Trophoblast cell (in vitro differentiated cells and primary cell): Measurements from ENCODE around the gene LRMDA.

ENCODE experiments used
- DNase-seq, 2 donors: peaks; one replicate each; pipeline ENCODE4 v3.0.0-alpha.2; 2016
- H2AFZ ChIP-seq: 2 replicates; pipeline ENCODE4 v1.6.1; 2013; ENCODE audit warnings: low read length, moderate library complexity, mild to moderate bottlenecking; ENCODE audit not compliant: insufficient read depth, poor library complexity
- H2AK5ac ChIP-seq: 2 replicates; pipeline ENCODE4 v1.6.1; 2013; ENCODE audit warnings: mild to moderate bottlenecking, low read length
- H2BK120ac ChIP-seq: 2 replicates; pipeline ENCODE4 v1.6.1; 2013; ENCODE audit warnings: low read length, mild to moderate bottlenecking, moderate library complexity; ENCODE audit not compliant: insufficient read depth, poor library complexity
- H2BK12ac ChIP-seq: 2 replicates; pipeline ENCODE4 v1.6.1; 2013; ENCODE audit warnings: mild to moderate bottlenecking, low read length, moderate library complexity
- H2BK5ac ChIP-seq: 2 replicates; pipeline ENCODE4 v1.6.1; 2013; ENCODE audit warnings: low read length, low read depth, moderate library complexity, mild to moderate bottlenecking; ENCODE audit not compliant: poor library complexity
- H3K14ac ChIP-seq: 2 replicates; pipeline ENCODE4 v1.6.1; 2013; ENCODE audit warnings: mild to moderate bottlenecking, low read length
- H3K18ac ChIP-seq: 2 replicates; pipeline ENCODE4 v1.6.1; 2013; ENCODE audit warnings: mild to moderate bottlenecking, low read length
- H3K23ac ChIP-seq: 2 replicates; pipeline ENCODE4 v1.6.1; 2013; ENCODE audit warnings: low read length
- H3K27ac ChIP-seq: 2 replicates; pipeline ENCODE4 v1.5.1; 2013; ENCODE audit warnings: low read depth, mild to moderate bottlenecking, inconsistent platforms, low read length, moderate library complexity
- H3K27me3 ChIP-seq: 2 replicates; pipeline ENCODE4 v1.6.1; 2013; ENCODE audit warnings: inconsistent platforms, mild to moderate bottlenecking, low read length, moderate library complexity; ENCODE audit not compliant: insufficient read depth
- H3K36me3 ChIP-seq, 2 experiments: 1 replicate in 1 of 2; 2 replicates in 1 of 2; pipeline ENCODE4 v1.6.1; 2013; ENCODE audit warnings: low read length in 2 of 2, mild to moderate bottlenecking in 2 of 2, moderate library complexity in 1 of 2; ENCODE audit not compliant: insufficient read depth in 2 of 2, control insufficient read depth in 1 of 2
- H3K4ac ChIP-seq: 2 replicates; pipeline ENCODE4 v1.6.1; 2013; ENCODE audit warnings: low read depth, mild to moderate bottlenecking, low read length, moderate library complexity
- H3K4me1 ChIP-seq, 2 experiments: 1 replicate in 1 of 2; 2 replicates in 1 of 2; pipeline ENCODE4 v1.6.1; 2013; ENCODE audit warnings: low read length in 2 of 2, mild to moderate bottlenecking in 2 of 2, moderate library complexity in 1 of 2; ENCODE audit not compliant: insufficient read depth in 2 of 2, control insufficient read depth in 1 of 2
- H3K4me2 ChIP-seq: 2 replicates; pipeline ENCODE4 v1.6.1; 2013; ENCODE audit warnings: inconsistent platforms, mild to moderate bottlenecking, low read length, moderate library complexity
- H3K4me3 ChIP-seq: 2 replicates; pipeline ENCODE4 v1.5.1; 2013; ENCODE audit warnings: mild to moderate bottlenecking, low read depth, low read length, inconsistent platforms
- H3K79me1 ChIP-seq: one replicate; pipeline ENCODE4 v1.6.1; 2013; ENCODE audit warnings: low read length
- H3K79me2 ChIP-seq: 2 replicates; pipeline ENCODE4 v1.6.1; 2013; ENCODE audit warnings: low read length, mild to moderate bottlenecking; ENCODE audit not compliant: control insufficient read depth, insufficient read depth, poor library complexity
- H3K9ac ChIP-seq: 2 replicates; pipeline ENCODE4 v1.6.1; 2013; ENCODE audit warnings: mild to moderate bottlenecking, low read length
- H3K9me3 ChIP-seq: 2 replicates; pipeline ENCODE4 v1.6.1; 2013; ENCODE audit warnings: low read depth, mild to moderate bottlenecking, control low read depth, inconsistent platforms, low read length; ENCODE audit not compliant: insufficient read depth
- H4K12ac ChIP-seq: 2 replicates; pipeline ENCODE4 v1.6.1; 2013; ENCODE audit warnings: low read depth, mild to moderate bottlenecking, low read length, moderate library complexity
- H4K8ac ChIP-seq: 2 replicates; pipeline ENCODE4 v1.6.1; 2013; ENCODE audit warnings: low read depth, mild to moderate bottlenecking, low read length, moderate library complexity
- H4K91ac ChIP-seq: one replicate; pipeline ENCODE4 v1.6.1; 2013; ENCODE audit warnings: low read depth, mild to moderate bottlenecking, low read length, moderate library complexity
- WGBS: extraction: QIAGEN DNeasy Blood & Tissue Kit; methylation state at CpG from one replicate; pipeline ENCODE4 v1.1.7; 2013; ENCODE audit warnings: missing lambda C conversion rate; ENCODE audit not compliant: insufficient read length, insufficient coverage; ENCODE audit errors: extremely low coverage; 5-methylcytosine and 5-hydroxymethylcytosine counted together

Gene LRMDA

DNA sequence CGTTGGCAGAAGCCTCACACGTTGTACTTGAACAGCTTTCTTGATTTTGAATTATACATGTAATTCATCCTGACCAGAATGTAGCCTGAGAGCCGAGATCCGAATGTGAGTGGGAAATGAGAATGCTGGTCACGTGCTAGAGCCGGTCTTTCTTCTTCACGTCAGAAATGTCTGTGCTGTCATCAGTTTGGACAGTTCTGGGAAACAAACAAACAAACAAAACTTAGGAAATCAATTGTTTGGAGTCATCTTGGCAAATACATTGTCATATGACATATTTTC is 729.8 kb downstream of the LRMDA start:
- H3K4me1 ChIP-seq = peaks cover 2 to 5% of the 10 kb centered on the region in 2 experiments
- WGBS = no CpG with 5 or more reads among the region's 7 CpGs
- H2AFZ ChIP-seq = no peak overlapping the region

DNA sequence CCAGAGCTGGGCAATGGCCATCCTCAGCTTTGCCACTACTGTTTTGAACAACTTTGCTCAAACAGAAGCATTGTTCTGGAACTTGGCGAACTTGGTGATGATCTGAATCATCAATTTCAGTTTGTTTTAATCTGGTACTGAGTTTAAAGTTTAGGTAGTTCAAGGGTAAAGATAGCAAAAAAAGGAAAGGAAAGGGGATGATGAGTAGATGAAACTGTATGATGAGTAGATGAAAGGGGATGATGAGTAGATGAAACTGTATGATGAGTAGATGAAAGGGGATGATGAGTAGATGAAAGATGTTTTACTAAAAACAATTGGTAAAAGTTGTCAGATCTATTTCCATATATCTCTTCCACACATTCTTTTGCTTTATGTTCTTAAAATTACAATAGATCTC is 737.0 kb downstream of the LRMDA start:
- Histone ChIP-seq H3K14ac (no peak overlapping the region), H2AFZ (no peak overlapping the region), H3K4me2 (no peak overlapping the region), H2BK12ac (no peak overlapping the region), H2BK120ac (no peak overlapping the region), H2BK5ac (no peak overlapping the region), H4K8ac (no peak overlapping the region), H3K23ac (no peak overlapping the region), H3K36me3 (no peaks in the 10 kb centered on the region), H3K9ac (no peak overlapping the region), H3K4me3 (no peak overlapping the region), H3K18ac (no peak overlapping the region), H4K12ac (no peak overlapping the region), H3K4ac (no peak overlapping the region), H3K9me3 (peaks cover 1% of the 10 kb centered on the region), H2AK5ac (no peak overlapping the region), H4K91ac (no peak overlapping the region), H3K27ac (no peak overlapping the region), H3K4me1 (no peaks in the 10 kb centered on the region), H3K79me1 (no peaks in the 10 kb centered on the region), H3K27me3 (no peaks in the 10 kb centered on the region), H3K79me2 (no peaks in the 10 kb centered on the region)
- no CpG with 5 or more reads among the region's 1 CpG for WGBS
- no peak for DNase-seq

More for the DNA sequence above, 729.8 kb downstream of the LRMDA start:
- Histone ChIP-seq H2AK5ac (no peak overlapping the region), H3K27ac (no peak overlapping the region), H3K27me3 (no peaks in the 10 kb centered on the region), H3K18ac (no peak overlapping the region), H3K9me3 (peaks cover 1% of the 10 kb centered on the region), H3K23ac (no peak overlapping the region), H3K36me3 (no peaks in the 10 kb centered on the region), H3K4me3 (no peak overlapping the region), H4K8ac (no peak overlapping the region), H3K79me1 (peaks cover 2% of the 10 kb centered on the region), H4K91ac (no peak overlapping the region), H2BK120ac (no peak overlapping the region), H2BK5ac (no peak overlapping the region), H3K14ac (no peak overlapping the region), H2BK12ac (no peak overlapping the region), H3K9ac (no peak overlapping the region), H4K12ac (no peak overlapping the region), H3K4me2 (no peak overlapping the region), H3K4ac (no peak overlapping the region), H3K79me2 (no peaks in the 10 kb centered on the region)
- no peak for DNase-seq

DNA sequence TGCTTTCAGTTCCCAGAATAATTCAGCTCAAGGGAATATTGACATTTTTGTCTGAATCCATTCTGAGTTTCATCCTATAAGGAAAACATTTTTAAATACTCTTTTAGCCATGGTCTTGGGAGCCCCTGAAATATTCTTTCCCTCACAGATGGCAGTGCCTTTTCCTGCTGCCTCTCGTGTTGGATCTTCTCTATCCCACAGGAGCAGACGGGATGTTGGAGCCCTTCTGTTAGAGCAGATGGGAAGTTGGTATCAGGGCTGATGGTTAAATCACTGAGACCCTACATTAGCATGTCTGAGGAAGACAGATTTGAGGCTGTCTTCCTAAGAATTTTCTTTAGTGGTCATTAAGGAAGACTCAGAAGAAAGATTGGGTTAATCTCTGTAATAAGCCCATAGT is 737.8 kb downstream of the LRMDA start:
- Histone ChIP-seq H2AFZ (no peak overlapping the region), H4K91ac (no peak overlapping the region), H3K14ac (no peak overlapping the region), H2BK120ac (no peak overlapping the region), H3K9me3 (peaks cover 1% of the 10 kb centered on the region), H3K23ac (no peak overlapping the region), H3K4me3 (no peak overlapping the region), H3K18ac (no peak overlapping the region), H4K8ac (no peak overlapping the region), H3K79me2 (no peaks in the 10 kb centered on the region), H2BK5ac (no peak overlapping the region), H3K27me3 (no peaks in the 10 kb centered on the region), H3K9ac (no peak overlapping the region), H2AK5ac (peak overlapping the region; percentile 55), H4K12ac (no peak overlapping the region), H3K4me1 (no peaks in the 10 kb centered on the region), H2BK12ac (no peak overlapping the region), H3K79me1 (no peaks in the 10 kb centered on the region), H3K4me2 (no peak overlapping the region), H3K36me3 (no peaks in the 10 kb centered on the region), H3K27ac (no peak overlapping the region), H3K4ac (no peak overlapping the region)
- no CpG with 5 or more reads among the region's 2 CpGs for WGBS
- no peak for DNase-seq

DNA sequence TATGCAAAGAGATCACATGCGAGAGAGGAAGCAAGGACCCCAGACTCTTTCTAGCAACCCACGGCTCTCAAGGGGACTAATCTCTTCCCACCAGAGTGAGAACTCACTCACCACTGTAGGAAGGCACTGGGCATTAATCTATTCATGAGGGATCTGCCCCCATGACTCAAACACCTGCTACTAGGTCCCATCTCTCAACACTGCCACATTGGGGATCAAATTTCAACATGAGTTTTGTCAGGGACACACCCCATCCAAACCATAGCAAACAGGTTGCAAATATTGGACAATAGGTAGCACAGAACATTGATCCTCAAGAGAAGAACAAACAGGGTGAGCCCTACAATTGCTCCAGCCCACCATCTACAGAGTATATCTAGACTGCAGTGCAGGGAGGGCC is 740.6 kb downstream of the LRMDA start:
- no peaks in the 10 kb centered on the region for H3K79me1 ChIP-seq
- H3K23ac ChIP-seq = no peak overlapping the region
- H3K4me2 ChIP-seq = no peak overlapping the region
- H2BK120ac ChIP-seq = no peak overlapping the region
- H3K4me1 ChIP-seq = peaks cover 0 to 3% of the 10 kb centered on the region in 2 experiments
- H4K91ac ChIP-seq = no peak overlapping the region
- H2BK12ac ChIP-seq = no peak overlapping the region
- no peak overlapping the region for H3K9ac ChIP-seq
- H3K18ac ChIP-seq = no peak overlapping the region
- WGBS = no CpG with 5 or more reads among the region's 2 CpGs
- no peak overlapping the region for H2AK5ac ChIP-seq
- no peaks in the 10 kb centered on the region for H3K79me2 ChIP-seq
- H3K27ac ChIP-seq = no peak overlapping the region
- no peak overlapping the region for H4K8ac ChIP-seq
- no peak overlapping the region for H3K4me3 ChIP-seq
- no peaks in the 10 kb centered on the region for H3K36me3 ChIP-seq
- H3K4ac ChIP-seq = no peak overlapping the region
- no peak overlapping the region for H3K14ac ChIP-seq
- no peaks in the 10 kb centered on the region for H3K27me3 ChIP-seq
- no peak for DNase-seq
- H3K9me3 ChIP-seq = no peaks in the 10 kb centered on the region
- no peak overlapping the region for H2AFZ ChIP-seq
- no peak overlapping the region for H2BK5ac ChIP-seq
- no peak overlapping the region for H4K12ac ChIP-seq
